ENCODE results near the gene PLA2G4B.

- no peak for TF ChIP-seq YY1 (IDR thresholded peaks at IDR 0.05; ENCODE audit: insufficient read depth, insufficient read length)
- no peak for TF ChIP-seq ZNF274 (IDR thresholded peaks at IDR 0.05; ENCODE audit: low read depth, low read length)
Observed at GRCh38 chr15:41895957-41896356, 57.3 kb downstream of the PLA2G4B start.
